DND-41 (cell line): ENCODE data around the gene SIN3B.

Source experiments
- CTCF ChIP-seq: IDR thresholded peaks from 2 replicates; pipeline ENCODE4 v1.5.1; 2012; ENCODE audit warnings: borderline replicate concordance, low read length, moderate library complexity, mild to moderate bottlenecking; ENCODE audit not compliant: poor library complexity, severe bottlenecking; ENCODE audit errors: extremely low read depth
- EZH2 ChIP-seq: IDR thresholded peaks from 3 replicates; pipeline ENCODE4 v1.6.1; 2012; ENCODE audit warnings: borderline replicate concordance, low read depth, mild to moderate bottlenecking, moderate library complexity, low read length, inconsistent platforms; ENCODE audit not compliant: severe bottlenecking

DNA sequence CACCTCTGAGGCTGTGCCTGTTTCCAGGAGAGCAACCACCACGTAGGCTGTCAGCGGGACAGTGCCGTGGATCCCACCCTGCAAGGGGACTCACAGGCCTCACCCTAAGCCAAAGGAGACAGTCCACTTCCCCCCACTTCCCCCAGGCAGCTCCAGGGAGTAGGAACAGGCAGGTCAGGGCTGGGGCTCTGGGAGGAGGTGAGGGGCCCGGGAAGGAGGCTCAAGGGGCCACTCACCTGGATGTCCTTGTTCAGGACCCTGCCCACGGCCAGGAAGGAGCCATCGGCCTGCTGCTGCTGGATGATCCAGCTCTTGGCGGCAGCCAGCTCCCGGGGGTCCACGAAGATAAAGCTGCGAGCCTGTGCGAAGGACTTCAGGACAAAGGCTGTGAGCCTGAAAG, 85.2 kb downstream of the SIN3B start:
- TF ChIP-seq CTCF (no peak), EZH2 (no peak)
